Breast epithelium (tissue), 3 donors: Measurements from ENCODE around the gene DBH.

Source experiments
- POLR2AphosphoS5 ChIP-seq, 3 donors: sonication (generic); formaldehyde crosslinking; IDR thresholded peaks; one replicate each; pipeline ENCODE4 v1.6.1; 2017; ENCODE audit warnings: antibody characterized with exemption in 3 of 3
- TF ChIP-seq, protein P1 (sequence below), 3 donors: fragments of 450-650 bp; IDR thresholded peaks; one replicate each; pipeline ENCODE4 v1.5.1; 2016 to 2017; ENCODE audit warnings: antibody characterized with exemption in 3 of 3, mild to moderate bottlenecking in 3 of 3, moderate library complexity in 3 of 3

GRCh38 chr9:133600739-133601138 is 35.4 kb upstream of the DBH start:
- TF ChIP-seq, protein P1, sequence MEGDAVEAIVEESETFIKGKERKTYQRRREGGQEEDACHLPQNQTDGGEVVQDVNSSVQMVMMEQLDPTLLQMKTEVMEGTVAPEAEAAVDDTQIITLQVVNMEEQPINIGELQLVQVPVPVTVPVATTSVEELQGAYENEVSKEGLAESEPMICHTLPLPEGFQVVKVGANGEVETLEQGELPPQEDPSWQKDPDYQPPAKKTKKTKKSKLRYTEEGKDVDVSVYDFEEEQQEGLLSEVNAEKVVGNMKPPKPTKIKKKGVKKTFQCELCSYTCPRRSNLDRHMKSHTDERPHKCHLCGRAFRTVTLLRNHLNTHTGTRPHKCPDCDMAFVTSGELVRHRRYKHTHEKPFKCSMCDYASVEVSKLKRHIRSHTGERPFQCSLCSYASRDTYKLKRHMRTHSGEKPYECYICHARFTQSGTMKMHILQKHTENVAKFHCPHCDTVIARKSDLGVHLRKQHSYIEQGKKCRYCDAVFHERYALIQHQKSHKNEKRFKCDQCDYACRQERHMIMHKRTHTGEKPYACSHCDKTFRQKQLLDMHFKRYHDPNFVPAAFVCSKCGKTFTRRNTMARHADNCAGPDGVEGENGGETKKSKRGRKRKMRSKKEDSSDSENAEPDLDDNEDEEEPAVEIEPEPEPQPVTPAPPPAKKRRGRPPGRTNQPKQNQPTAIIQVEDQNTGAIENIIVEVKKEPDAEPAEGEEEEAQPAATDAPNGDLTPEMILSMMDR (IDR thresholded peaks at IDR 0.05), result no peak
- no peak for TF ChIP-seq POLR2AphosphoS5 (IDR thresholded peaks at IDR 0.05)
